Endothelial cell of umbilical vein (primary cell): ENCODE measurements around the gene MARK2.

Experiments used
- EZH2 ChIP-seq: IDR thresholded peaks from 2 replicates; pipeline ENCODE4 v1.6.1; 2012; ENCODE audit warnings: borderline replicate concordance, low read depth, mild to moderate bottlenecking, moderate library complexity, low read length, inconsistent platforms; ENCODE audit not compliant: severe bottlenecking
- FOS ChIP-seq: IDR thresholded peaks from 2 replicates; pipeline ENCODE4 v1.6.1; 2011; ENCODE audit warnings: mild to moderate bottlenecking, low read length, moderate library complexity, borderline replicate concordance; ENCODE audit not compliant: insufficient read depth
- MAX ChIP-seq: IDR thresholded peaks from 2 replicates; pipeline ENCODE4 v1.6.1; 2011; ENCODE audit not compliant: insufficient read depth, insufficient read length
- POLR2AphosphoS5 ChIP-seq: IDR thresholded peaks from 2 replicates; pipeline ENCODE4 v1.6.1; 2012; ENCODE audit warnings: low read depth, mild to moderate bottlenecking, control low read depth, low read length, moderate library complexity; ENCODE audit not compliant: insufficient read depth
- TF ChIP-seq, protein P1 (sequence below), 2 donors: IDR thresholded peaks; 1 replicate in 1 of 2; 2 replicates in 1 of 2; pipeline ENCODE4 v1.5.1; 2011; ENCODE audit warnings: low read length in 2 of 2, mild to moderate bottlenecking in 2 of 2, moderate library complexity in 2 of 2, control low read depth in 1 of 2, inconsistent platforms in 1 of 2, low read depth in 1 of 2; ENCODE audit not compliant: insufficient read depth in 1 of 2; ENCODE audit errors: extremely low read depth in 1 of 2

GRCh38 chr11:63838678-63839507 is at the start of gene MARK2:
- TF ChIP-seq, protein P1, sequence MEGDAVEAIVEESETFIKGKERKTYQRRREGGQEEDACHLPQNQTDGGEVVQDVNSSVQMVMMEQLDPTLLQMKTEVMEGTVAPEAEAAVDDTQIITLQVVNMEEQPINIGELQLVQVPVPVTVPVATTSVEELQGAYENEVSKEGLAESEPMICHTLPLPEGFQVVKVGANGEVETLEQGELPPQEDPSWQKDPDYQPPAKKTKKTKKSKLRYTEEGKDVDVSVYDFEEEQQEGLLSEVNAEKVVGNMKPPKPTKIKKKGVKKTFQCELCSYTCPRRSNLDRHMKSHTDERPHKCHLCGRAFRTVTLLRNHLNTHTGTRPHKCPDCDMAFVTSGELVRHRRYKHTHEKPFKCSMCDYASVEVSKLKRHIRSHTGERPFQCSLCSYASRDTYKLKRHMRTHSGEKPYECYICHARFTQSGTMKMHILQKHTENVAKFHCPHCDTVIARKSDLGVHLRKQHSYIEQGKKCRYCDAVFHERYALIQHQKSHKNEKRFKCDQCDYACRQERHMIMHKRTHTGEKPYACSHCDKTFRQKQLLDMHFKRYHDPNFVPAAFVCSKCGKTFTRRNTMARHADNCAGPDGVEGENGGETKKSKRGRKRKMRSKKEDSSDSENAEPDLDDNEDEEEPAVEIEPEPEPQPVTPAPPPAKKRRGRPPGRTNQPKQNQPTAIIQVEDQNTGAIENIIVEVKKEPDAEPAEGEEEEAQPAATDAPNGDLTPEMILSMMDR (IDR thresholded peaks at IDR 0.05; ENCODE audit: extremely low read depth in 1 of 2, insufficient read depth in 1 of 2, low read depth in 1 of 2, low read length in 2 of 2) = no peak
- TF ChIP-seq MAX = no peak
- no peak for TF ChIP-seq EZH2
- TF ChIP-seq POLR2AphosphoS5 = peak; percentile 83
- no peak for TF ChIP-seq FOS
